ENCODE data around the gene CWH43.
"Not testable (repeated sequence)": the region's sequence is repeated elsewhere in the genome, so short reads cannot be mapped to it uniquely, and the experiment has no call there.

The CWH43 gene

DNA sequence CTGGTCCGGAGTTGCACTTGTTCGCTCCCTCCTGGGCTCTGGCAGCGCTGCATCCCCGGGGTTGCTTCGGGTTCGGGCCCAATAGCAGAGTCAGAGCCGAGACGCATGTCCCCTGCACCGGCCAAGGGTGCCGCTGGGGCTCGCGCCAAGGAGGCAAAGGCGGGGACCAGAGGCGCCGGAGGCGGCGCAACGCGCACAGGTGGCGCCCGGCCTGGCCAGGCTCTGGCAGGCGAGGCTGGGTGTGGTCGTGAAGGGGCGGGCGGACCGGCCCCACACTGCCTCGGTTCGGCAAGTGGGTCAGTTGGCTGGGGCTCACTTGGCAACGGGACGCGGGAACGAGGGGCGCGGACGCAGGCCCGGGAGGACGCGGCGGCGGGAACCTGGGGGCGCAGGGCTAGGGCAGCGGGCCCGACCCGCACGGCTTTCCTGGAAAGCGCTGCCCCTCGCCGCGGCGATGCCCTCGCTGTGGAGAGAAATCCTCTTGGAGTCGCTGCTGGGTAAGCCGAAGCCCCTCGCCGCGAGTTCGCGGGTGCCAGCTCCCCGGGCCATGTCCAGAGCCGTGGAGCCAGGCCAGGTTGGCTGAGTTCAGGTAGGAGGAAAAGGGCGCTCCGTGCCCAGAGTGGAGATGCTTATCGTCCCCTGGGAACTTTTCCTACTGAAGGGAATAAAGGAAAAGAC lies at the start of gene CWH43:
Gene CWH43, plus strand, starts transcription at position 300 of the 678 bp plus-strand sequence. Its CDS starts 155 bp downstream, at position 455.
- DNase-seq, result no peak

- no peak for DNase-seq
These were observed 49.0 kb upstream of the CWH43 start for GRCh38 chr4:48937033-48937432.

- no peak for DNase-seq
These were observed 47.2 kb upstream of the CWH43 start for GRCh38 chr4:48938831-48939230.

- DNase-seq, result no peak
These were observed 46.3 kb upstream of the CWH43 start for GRCh38 chr4:48939785-48940184.

DNA sequence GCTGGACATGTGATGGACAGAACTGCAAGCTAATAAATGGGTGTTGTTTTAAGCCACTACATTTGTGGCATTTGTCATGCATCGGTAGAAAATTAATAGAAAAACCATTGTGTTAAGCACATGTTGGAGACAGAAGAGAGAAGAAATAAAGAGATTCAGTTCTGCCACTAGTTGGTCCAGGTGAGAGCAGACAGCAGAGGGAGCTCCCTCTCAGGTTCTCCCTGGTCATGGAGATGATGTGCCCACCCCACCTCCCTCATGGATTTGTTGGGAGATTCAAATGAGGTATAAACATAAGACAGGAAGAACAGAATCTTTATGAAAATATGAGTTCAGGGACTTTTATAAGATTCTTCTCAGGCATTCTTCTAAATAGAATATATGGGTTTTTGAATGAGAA lies 42.7 kb upstream of the CWH43 start:
- no peak for DNase-seq

- no peak for DNase-seq
These were observed 41.8 kb upstream of the CWH43 start for GRCh38 chr4:48944252-48944651.

GRCh38 chr4:48944756-48945241 lies 41.3 kb upstream of the CWH43 start:
- no peak for DNase-seq

GRCh38 chr4:48945981-48946380 lies 40.1 kb upstream of the CWH43 start:
- no peak for DNase-seq

DNA sequence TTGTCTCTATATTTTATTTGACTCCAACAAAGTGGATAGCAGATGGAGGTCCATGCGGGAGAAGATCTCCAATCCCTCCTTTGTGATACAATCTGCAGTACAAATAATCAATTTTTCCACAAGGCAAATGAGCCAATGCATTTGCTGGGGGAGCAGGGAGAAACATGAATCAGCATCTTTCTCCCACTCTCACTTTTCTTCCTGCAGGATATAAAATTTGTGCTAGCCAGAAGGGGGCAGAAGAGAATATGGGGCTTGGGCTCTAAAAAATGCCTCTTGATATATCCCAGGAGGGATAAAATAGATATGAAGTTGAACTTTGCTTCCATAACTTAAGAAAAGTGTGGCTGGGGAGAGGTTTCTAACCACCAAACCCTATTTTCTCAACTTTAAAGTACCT lies 38.3 kb upstream of the CWH43 start:
- no peak for DNase-seq

- DNase-seq, result no peak
These were observed 37.0 kb upstream of the CWH43 start for GRCh38 chr4:48949086-48949485.

DNA sequence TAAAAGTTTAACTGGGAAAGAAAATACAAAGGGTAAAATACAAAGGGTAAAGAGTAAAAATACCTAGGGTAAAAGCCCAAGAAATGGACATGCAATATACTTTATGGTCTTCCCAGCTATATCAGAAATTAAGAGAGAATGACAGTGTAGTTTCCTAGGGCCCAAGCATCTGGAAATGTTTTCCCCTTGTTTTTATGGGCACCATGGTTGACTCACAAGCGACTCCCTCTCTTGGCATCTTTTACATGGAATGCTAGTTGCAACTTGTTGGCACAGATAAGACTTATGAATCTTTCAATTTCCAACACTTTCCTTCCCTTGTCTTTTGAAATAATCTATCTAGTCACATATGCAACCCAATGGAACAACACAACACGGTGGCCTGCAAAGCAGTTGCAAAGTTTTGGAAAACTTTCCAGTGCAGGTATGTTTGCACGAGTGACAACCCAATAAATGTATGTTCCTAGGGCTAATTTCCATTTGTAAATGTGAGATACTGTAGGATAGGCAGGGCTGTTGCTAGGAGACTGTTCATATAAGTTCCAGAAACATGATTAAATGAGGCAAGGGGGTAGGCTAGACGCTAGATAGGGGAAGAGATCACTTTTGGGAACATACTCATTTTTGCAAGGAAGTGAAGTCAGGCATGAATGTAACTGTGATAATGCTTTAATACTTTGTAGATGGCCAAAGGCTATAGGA lies 36.4 kb upstream of the CWH43 start:
- DNase-seq, result no peak

- DNase-seq, result no peak
These were observed 31.8 kb upstream of the CWH43 start for GRCh38 chr4:48954314-48954713.

GRCh38 chr4:48957366-48957765 lies 28.7 kb upstream of the CWH43 start:
- DNase-seq, result not testable (repeated sequence)

DNA sequence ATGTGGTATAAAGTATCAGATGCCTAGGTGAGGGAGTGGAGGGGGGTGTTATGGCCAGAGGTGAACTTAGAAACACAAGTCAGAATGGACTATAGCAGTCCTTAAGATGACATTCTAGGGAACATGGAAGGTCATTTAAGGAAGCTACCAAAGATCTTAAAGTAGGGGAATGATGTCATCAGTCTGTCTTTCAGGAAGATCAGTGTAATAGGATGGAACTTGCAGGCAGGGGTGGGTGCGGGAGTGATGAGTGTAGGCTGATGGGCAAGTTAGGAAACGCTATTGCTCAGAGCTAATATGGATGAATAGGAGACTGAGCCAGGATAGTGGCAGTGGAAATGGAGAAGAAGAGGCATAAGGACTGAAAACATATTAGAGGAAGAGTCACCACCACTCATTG lies 27.5 kb upstream of the CWH43 start:
- DNase-seq, result no peak

- DNase-seq, result no peak
These were observed 25.0 kb upstream of the CWH43 start for GRCh38 chr4:48960988-48961635.

DNA sequence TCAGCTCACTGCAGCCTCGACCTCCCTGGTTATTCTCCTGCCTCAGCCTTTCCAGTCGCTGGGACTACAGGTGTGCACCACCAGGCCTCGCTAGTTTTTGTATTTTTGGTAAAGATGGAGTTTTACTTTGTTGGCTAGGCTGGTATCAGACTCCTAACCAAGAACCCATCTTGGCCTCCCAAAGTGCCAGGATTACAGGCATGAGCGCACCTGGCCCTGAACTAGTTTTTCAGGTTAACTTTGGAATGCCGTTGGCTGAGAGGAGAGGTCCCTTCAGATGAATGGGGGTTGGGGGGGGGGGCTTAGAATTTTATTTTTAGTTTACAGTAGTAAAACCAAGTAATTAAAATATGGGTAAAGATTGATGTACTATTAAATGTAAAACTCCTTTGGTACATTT lies 23.4 kb upstream of the CWH43 start:
- no peak for DNase-seq

DNA sequence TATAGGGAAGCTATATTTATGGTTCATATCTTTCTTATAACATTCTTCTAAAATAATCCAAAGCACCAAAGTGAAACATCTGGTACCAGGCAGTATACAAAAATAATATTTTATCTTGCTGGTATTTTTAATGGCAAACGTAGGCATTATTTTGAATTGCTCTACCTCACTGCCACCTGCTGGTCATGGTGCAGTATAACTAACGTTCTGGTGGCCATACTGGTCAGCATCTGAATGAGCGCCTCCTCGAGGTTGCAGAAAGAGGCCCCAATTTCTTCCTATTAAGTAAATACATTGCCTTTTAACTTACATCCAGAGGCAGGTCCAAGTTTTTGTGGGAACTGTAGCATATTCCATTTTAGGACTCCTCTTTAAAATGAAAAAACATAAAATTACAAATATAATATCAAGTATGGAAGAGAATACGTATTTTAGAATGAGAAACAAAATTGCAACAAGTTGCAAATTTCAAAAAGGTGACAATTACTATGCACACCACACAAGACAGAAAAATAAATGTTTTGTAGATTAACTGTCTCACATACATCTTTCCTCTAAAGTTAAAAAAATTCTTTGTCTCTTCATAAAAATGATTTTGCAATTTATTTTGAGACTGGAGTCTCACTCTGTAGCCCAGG lies 22.9 kb upstream of the CWH43 start:
- DNase-seq, result peak in 1 of 2 experiments; percentile 83

DNA sequence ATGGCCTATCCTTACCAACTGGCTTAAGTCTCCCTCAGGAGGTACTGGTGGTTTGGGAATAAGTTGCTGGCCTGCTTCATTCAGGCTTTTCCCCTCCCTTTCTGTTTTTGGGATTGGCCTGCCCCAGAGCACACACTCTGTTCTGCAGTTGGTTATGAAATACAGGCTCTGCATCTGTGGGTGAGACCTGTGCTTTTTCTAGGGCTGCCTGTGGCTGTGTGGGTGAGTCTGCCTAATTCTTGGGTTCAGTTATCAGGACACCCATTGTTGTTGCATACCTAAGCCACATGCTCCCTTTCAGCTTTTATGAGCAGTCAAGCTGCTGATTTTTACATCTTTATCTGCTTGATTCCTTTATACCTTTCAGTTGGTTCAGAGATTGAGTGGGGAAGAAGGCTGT lies 19.0 kb upstream of the CWH43 start:
- no peak for DNase-seq

- no peak for DNase-seq
These were observed 18.4 kb upstream of the CWH43 start for GRCh38 chr4:48967631-48968030.

GRCh38 chr4:48968814-48969213 lies 17.3 kb upstream of the CWH43 start:
- DNase-seq, result no peak

- no peak for DNase-seq
These were observed 15.6 kb upstream of the CWH43 start for GRCh38 chr4:48970471-48970921.

DNA sequence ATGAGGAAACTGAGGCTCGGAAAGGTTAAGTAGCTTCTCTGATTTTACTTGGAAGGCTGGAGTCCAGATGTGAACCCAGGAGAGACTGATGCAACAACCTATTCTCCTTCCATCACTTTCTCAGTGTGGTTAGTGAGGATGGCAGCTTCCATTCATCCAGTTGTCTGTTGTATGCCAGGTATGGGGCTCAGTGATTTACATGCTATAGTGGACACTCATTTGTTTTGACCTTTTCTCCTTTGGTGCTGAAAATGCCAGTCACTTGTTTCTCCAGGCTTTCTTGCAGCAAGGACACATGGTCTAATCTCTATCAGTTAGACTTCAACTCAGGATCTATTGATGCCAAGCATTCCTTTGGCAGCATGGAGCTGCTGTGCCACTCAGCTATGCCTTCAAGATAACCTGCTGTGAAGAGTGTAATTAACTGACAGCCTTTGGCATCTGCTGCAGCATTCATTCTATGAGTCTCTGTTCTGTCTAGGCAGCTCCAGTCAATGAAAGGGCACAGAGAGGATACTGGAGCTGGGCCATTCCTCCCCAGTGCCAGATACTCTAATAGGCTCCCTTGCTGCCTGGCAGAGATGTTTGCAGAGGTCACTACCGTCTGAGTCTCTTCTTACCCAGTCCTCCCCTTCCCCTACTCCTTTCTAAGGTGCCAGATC lies 11.0 kb upstream of the CWH43 start:
- DNase-seq, result no peak

DNA sequence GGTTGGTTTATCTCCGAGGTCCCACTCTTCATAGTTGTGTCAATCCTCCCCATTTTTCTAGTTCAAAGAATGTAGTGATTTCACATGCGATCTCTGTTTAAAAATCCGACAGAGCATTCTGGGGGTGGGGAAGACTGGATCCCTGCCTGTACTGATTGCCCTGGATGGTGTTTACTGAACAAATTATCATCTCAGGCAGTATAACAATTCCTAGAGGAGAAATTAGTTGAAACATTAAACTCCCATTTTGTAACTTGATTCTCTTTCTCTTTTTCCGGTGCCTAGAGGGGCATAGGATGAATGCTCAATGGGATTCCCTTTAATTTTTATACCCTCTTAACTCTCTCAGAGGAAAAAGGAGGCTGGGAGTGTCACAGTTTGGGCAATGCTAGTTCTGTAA lies 10.0 kb upstream of the CWH43 start:
- no peak for DNase-seq
